DMS 273 (cell line): ENCODE results near the gene POLR3K.
"Not testable (repeated sequence)": the region's sequence is repeated elsewhere in the genome, so short reads cannot be mapped to it uniquely, and the experiment has no call there.

Source experiments
- DNase-seq: peaks from one replicate; lab custom pipeline; 2025; ENCODE audit not compliant: unreplicated experiment; lab: John Stamatoyannopoulos, UW

POLR3K gene

GRCh38 chr16:47234-47633 is 6.2 kb downstream of the POLR3K start:
- no peak for DNase-seq

GRCh38 chr16:46510-46909 is 6.9 kb downstream of the POLR3K start:
- not testable (repeated sequence) for DNase-seq

GRCh38 chr16:45454-45853 is 8.0 kb downstream of the POLR3K start:
- no peak for DNase-seq

GRCh38 chr16:44655-45054 is 8.8 kb downstream of the POLR3K start:
- no peak for DNase-seq

GRCh38 chr16:43294-43693 is 10.1 kb downstream of the POLR3K start:
- DNase-seq: no peak

GRCh38 chr16:42691-43090 is 10.7 kb downstream of the POLR3K start:
- no peak for DNase-seq

- DNase-seq: no peak
Measured at GRCh38 chr16:42069-42457, 11.3 kb downstream of the POLR3K start.

- DNase-seq: no peak
Measured at GRCh38 chr16:41439-42068, 11.9 kb downstream of the POLR3K start.

GRCh38 chr16:38941-39892 is 14.2 kb downstream of the POLR3K start:
- no peak for DNase-seq

- DNase-seq: not testable (repeated sequence)
Measured at GRCh38 chr16:38206-38605, 15.2 kb downstream of the POLR3K start.

- no peak for DNase-seq
Measured at GRCh38 chr16:37511-37910, 15.9 kb downstream of the POLR3K start.

GRCh38 chr16:36336-36984 is 16.9 kb downstream of the POLR3K start:
- no peak for DNase-seq

GRCh38 chr16:35678-36305 is 17.6 kb downstream of the POLR3K start:
- DNase-seq: no peak

- no peak for DNase-seq
Measured at GRCh38 chr16:35011-35677, 18.3 kb downstream of the POLR3K start.

- no peak for DNase-seq
Measured at GRCh38 chr16:34648-34987, 18.8 kb downstream of the POLR3K start.

GRCh38 chr16:33877-34647 is 19.3 kb downstream of the POLR3K start:
- DNase-seq: no peak

- DNase-seq: not testable (repeated sequence)
Measured at GRCh38 chr16:33154-33876, 20.1 kb downstream of the POLR3K start.

GRCh38 chr16:30627-31026 is 22.8 kb downstream of the POLR3K start:
- DNase-seq: not testable (repeated sequence)

- not testable (repeated sequence) for DNase-seq
Measured at GRCh38 chr16:25926-26348, 27.5 kb downstream of the POLR3K start.
